SU-DHL-6 (cell line): ENCODE data around the gene TMEM86B.

Experiments
- EZH2phosphoT487 ChIP-seq: fragments of 200-600 bp; sonication (generic), shearing (Covaris generic); conservative IDR thresholded peaks from 2 replicates; pipeline ENCODE4 v1.6.1; 2018; ENCODE audit warnings: mild to moderate bottlenecking, antibody characterized with exemption, low read length, moderate library complexity, mixed read lengths
- TF ChIP-seq, protein P1 (sequence below): fragments of 200-600 bp; sonication (generic); IDR thresholded peaks from one replicate; pipeline ENCODE4 v1.5.1; 2017; ENCODE audit warnings: antibody characterized with exemption, mild to moderate bottlenecking, low read length, moderate library complexity; ENCODE audit not compliant: insufficient read depth, poor library complexity, severe bottlenecking

DNA sequence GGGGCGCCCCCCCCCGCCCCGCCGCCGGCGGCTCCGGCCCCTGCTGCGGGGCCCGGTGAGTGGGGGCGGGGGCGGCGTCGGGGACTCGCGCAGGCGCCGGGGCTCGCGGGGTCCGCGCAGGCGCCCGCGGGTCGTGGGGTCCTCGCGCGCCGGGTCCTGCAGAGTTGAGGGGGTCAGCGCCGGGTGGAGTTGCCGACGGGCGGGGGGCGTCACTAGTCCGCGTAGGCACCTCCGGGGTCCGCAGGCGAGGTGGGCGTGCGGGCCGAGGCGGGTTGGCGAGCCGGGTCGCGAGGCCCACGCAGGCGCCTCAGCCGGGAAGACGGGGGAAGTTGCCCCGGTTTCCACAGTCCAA, 29.9 kb upstream of the TMEM86B start:
- TF ChIP-seq, protein P1, sequence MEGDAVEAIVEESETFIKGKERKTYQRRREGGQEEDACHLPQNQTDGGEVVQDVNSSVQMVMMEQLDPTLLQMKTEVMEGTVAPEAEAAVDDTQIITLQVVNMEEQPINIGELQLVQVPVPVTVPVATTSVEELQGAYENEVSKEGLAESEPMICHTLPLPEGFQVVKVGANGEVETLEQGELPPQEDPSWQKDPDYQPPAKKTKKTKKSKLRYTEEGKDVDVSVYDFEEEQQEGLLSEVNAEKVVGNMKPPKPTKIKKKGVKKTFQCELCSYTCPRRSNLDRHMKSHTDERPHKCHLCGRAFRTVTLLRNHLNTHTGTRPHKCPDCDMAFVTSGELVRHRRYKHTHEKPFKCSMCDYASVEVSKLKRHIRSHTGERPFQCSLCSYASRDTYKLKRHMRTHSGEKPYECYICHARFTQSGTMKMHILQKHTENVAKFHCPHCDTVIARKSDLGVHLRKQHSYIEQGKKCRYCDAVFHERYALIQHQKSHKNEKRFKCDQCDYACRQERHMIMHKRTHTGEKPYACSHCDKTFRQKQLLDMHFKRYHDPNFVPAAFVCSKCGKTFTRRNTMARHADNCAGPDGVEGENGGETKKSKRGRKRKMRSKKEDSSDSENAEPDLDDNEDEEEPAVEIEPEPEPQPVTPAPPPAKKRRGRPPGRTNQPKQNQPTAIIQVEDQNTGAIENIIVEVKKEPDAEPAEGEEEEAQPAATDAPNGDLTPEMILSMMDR, result no peak
- TF ChIP-seq EZH2phosphoT487, result no peak
